ENCODE data around the gene NAALADL1. TPM values are rescaled to one million over a fixed set of nuclear protein-coding genes. Genes with fewer than 3 reads are reported as not detected.

The NAALADL1 gene
- total RNA-seq, 4 donors from 2014 or later = 18.6 to 38.9 (median 29.1) TPM

DNA sequence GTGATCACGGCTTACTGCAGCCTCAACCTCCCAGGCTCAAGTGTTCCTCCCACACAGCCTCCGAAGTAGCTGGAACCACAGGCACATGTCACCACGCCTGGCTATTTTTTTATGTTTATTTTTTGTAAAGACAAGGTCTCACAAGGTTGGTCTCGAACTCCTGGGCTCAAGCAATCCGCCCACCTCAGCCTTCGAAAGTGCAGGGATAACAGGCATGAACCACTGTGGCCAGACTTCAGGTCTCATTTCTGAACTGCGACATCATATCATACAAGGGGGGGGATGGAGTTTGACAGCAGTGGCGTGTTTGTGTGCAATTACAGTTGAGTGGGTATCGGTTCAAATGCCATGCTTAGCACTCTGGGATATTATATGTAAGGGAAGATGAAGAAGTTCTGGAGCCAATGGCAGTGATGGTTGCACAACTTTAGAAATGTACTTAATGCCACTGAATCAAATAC is 6.9 kb downstream of the NAALADL1 start:
- Histone ChIP-seq H3K9me3 (no peaks in the 10 kb centered on the region), H3K36me3 (no peaks in the 10 kb centered on the region), H3K4me3 (no peak overlapping the region), H3K27me3 (no peaks in the 10 kb centered on the region), H3K4me1 (peaks cover 0 to 18% (median 3%) of the 10 kb centered on the region in 4 donors), H3K27ac (no peak overlapping the region)
- TF ChIP-seq, protein P1, sequence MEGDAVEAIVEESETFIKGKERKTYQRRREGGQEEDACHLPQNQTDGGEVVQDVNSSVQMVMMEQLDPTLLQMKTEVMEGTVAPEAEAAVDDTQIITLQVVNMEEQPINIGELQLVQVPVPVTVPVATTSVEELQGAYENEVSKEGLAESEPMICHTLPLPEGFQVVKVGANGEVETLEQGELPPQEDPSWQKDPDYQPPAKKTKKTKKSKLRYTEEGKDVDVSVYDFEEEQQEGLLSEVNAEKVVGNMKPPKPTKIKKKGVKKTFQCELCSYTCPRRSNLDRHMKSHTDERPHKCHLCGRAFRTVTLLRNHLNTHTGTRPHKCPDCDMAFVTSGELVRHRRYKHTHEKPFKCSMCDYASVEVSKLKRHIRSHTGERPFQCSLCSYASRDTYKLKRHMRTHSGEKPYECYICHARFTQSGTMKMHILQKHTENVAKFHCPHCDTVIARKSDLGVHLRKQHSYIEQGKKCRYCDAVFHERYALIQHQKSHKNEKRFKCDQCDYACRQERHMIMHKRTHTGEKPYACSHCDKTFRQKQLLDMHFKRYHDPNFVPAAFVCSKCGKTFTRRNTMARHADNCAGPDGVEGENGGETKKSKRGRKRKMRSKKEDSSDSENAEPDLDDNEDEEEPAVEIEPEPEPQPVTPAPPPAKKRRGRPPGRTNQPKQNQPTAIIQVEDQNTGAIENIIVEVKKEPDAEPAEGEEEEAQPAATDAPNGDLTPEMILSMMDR (IDR thresholded peaks at IDR 0.05) = no peak
- TF ChIP-seq EP300 (IDR thresholded peaks at IDR 0.05) (no peak), POLR2A (IDR thresholded peaks at IDR 0.05) (no peak)
- 65 to 68% methylated on average over 9 of the region's 9 CpGs for WGBS, 2 donors
- no peak for DNase-seq (ENCODE audit: low spot score in 2 of 2)

DNA sequence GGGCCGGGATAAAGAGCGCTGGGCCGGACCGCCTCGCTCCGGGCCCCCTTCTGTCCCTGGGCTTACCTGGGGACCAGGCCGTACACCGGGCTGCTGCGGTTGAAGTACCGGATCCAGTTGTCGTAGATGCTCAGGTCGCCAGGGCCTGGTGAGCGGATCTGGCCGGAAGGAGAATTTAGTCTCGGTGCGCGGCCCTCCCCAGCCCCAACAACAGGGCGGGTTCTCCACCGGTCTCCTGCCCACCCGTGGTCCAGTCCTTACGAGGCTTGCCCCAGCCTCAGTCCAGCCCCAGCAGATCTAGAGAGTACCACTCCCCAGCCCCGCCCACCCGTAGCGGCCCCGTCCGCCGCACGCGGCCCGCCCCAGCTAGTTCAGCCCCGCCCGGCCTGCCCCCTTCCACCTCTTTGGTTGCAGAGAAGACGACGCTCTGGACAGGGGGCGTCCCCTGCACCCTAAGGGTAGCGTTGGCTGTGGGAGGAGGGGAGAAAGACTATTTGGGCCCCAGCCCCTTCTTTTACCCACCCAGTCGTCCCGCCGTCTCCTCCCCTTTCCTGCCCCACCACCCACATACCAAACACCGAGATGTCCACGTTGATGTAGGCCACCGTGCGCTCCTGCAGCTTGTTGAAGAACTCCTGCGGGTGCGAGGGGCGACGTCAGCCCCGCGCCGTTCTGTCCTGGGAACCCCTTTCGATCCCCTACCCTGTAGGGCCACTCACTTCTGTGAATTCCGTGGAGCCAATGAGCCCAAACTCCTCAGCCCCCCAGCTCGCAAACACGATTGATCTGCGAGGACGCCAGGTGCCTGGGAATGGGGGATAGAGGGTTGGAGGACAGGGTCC is 10.6 kb downstream of the NAALADL1 start:
- Histone ChIP-seq H3K4me1 (peaks cover 0 to 35% (median 3%) of the 10 kb centered on the region in 4 donors), H3K4me3 (peak overlapping the region; percentile 17 to 59 (median 48)), H3K27me3 (no peaks in the 10 kb centered on the region), H3K36me3 (peaks cover 0 to 28% (median 0%) of the 10 kb centered on the region in 3 donors), H3K27ac (peak overlapping the region in 2 of 4 donors; percentile 64 to 74), H3K9me3 (no peaks in the 10 kb centered on the region)
- 13 to 18% methylated on average over 52 to 54 of the region's 56 CpGs for WGBS, 2 donors
- DNase-seq (ENCODE audit: low spot score in 2 of 2) = peak; percentile 8 to 19
- TF ChIP-seq EP300 (IDR thresholded peaks at IDR 0.05) = no peak

GRCh38 chr11:65045728-65046127 is 12.6 kb downstream of the NAALADL1 start:
- H3K27me3 ChIP-seq = no peaks in the 10 kb centered on the region
- H3K27ac ChIP-seq = no peak overlapping the region
- H3K4me1 ChIP-seq = peaks cover 0 to 47% (median 6%) of the 10 kb centered on the region in 4 donors
- no peaks in the 10 kb centered on the region for H3K9me3 ChIP-seq
- H3K4me3 ChIP-seq = no peak overlapping the region
- TF ChIP-seq, protein P1 (IDR thresholded peaks at IDR 0.05) = no peak
- TF ChIP-seq EP300 (IDR thresholded peaks at IDR 0.05) (no peak), POLR2A (IDR thresholded peaks at IDR 0.05) (no peak)
- DNase-seq (ENCODE audit: low spot score in 2 of 2) = no peak
- H3K36me3 ChIP-seq = peaks cover 0 to 28% (median 0%) of the 10 kb centered on the region in 3 donors
- WGBS, 2 donors = 83 to 88% methylated on average over 6 of the region's 7 CpGs

GRCh38 chr11:65045061-65045460 is 13.3 kb downstream of the NAALADL1 start:
- Histone ChIP-seq H3K4me1 (peaks cover 0 to 53% (median 6%) of the 10 kb centered on the region in 4 donors), H3K27ac (no peak overlapping the region), H3K27me3 (no peaks in the 10 kb centered on the region), H3K36me3 (peaks cover 0 to 28% (median 0%) of the 10 kb centered on the region in 3 donors), H3K9me3 (no peaks in the 10 kb centered on the region), H3K4me3 (no peak overlapping the region)
- 66 to 97% methylated on average over 3 to 5 of the region's 5 CpGs for WGBS, 2 donors
- TF ChIP-seq EP300 (IDR thresholded peaks at IDR 0.05) (no peak), POLR2A (IDR thresholded peaks at IDR 0.05) (no peak)
- TF ChIP-seq, protein P1 (IDR thresholded peaks at IDR 0.05) = no peak
- no peak for DNase-seq (ENCODE audit: low spot score in 2 of 2)

DNA sequence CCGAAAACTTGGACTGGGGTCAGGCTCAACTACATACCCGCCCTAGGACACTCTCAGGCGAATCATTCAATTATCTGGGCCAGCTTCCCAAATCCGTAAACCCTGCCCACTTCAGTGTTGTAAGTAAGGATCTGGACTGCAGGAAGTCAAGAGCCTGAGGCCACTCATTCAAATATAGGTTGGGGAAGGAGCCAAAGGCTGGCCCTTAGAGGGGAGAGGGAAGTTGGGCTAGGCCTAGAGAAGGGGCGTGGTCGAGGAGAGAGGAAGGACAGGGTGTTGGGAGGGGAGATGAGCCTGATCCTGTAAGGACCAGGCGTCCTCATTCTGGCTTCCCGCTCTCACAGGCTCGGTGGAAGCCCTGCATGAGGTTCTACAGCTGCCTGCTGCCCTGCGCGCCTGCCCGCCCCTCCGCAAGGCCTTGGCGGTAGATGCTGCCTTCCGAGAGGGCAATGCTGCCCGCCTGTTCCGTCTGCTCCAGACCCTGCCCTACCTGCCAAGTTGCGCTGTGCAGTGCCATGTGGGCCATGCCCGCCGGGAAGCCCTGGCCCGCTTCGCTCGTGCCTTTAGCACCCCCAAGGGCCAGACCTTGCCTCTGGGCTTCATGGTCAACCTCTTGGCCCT is 14.4 kb downstream of the NAALADL1 start:
- TF ChIP-seq POLR2A (IDR thresholded peaks at IDR 0.05) (no peak), EP300 (IDR thresholded peaks at IDR 0.05) (no peak)
- TF ChIP-seq, protein P1 (IDR thresholded peaks at IDR 0.05) = no peak
- no peak overlapping the region for H3K27ac ChIP-seq
- H3K27me3 ChIP-seq = no peaks in the 10 kb centered on the region
- H3K4me1 ChIP-seq = peaks cover 0 to 56% (median 6%) of the 10 kb centered on the region in 4 donors
- no peaks in the 10 kb centered on the region for H3K9me3 ChIP-seq
- WGBS, 2 donors = 81% methylated on average over 21 to 23 of the region's 23 CpGs
- DNase-seq (ENCODE audit: low spot score in 2 of 2) = peak in 1 of 2 donors; percentile 29
- no peak overlapping the region for H3K4me3 ChIP-seq
- peaks cover 0 to 37% (median 0%) of the 10 kb centered on the region in 3 donors for H3K36me3 ChIP-seq
